GOT3 (cell line): ENCODE measurements around the gene GFRAL.
"Not testable (repeated sequence)": the region's sequence is repeated elsewhere in the genome, so short reads cannot be mapped to it uniquely, and the experiment has no call there.

ENCODE experiments used
- DNase-seq: peaks from one replicate; lab custom pipeline; 2025; ENCODE audit warnings: mixed read lengths; lab: John Stamatoyannopoulos, UW

The GFRAL gene

GRCh38 chr6:55327169-55327568, at the start of gene GFRAL:
Gene GFRAL, plus strand, starts transcription at chr6:55327469. Its CDS starts 86 bp downstream, at chr6:55327555.
- no peak for DNase-seq

GRCh38 chr6:55277646-55278045, 49.6 kb upstream of the GFRAL start:
- no peak for DNase-seq

- DNase-seq = no peak
Measured at GRCh38 chr6:55281215-55281614, 46.1 kb upstream of the GFRAL start.

GRCh38 chr6:55282115-55282514, 45.2 kb upstream of the GFRAL start:
- DNase-seq = no peak

GRCh38 chr6:55286824-55287223, 40.4 kb upstream of the GFRAL start:
- DNase-seq = no peak

GRCh38 chr6:55290736-55291135, 36.5 kb upstream of the GFRAL start:
- no peak for DNase-seq

GRCh38 chr6:55293116-55293515, 34.2 kb upstream of the GFRAL start:
- DNase-seq = no peak

GRCh38 chr6:55297214-55297613, 30.1 kb upstream of the GFRAL start:
- not testable (repeated sequence) for DNase-seq

- no peak for DNase-seq
Measured at GRCh38 chr6:55299286-55299985, 27.8 kb upstream of the GFRAL start.

- no peak for DNase-seq
Measured at GRCh38 chr6:55304747-55305146, 22.5 kb upstream of the GFRAL start.

- DNase-seq = no peak
Measured at GRCh38 chr6:55319961-55320695, 7.1 kb upstream of the GFRAL start.

- no peak for DNase-seq
Measured at GRCh38 chr6:55320696-55321086, 6.6 kb upstream of the GFRAL start.

GRCh38 chr6:55377150-55377549, 49.9 kb downstream of the GFRAL start:
- DNase-seq = no peak

- DNase-seq = no peak
Measured at GRCh38 chr6:55379471-55379870, 52.2 kb downstream of the GFRAL start.

- DNase-seq = no peak
Measured at GRCh38 chr6:55379895-55380294, 52.6 kb downstream of the GFRAL start.

- DNase-seq = no peak
Measured at GRCh38 chr6:55388211-55388610, 60.9 kb downstream of the GFRAL start.

- DNase-seq = no peak
Measured at GRCh38 chr6:55395871-55396270, 68.6 kb downstream of the GFRAL start.

GRCh38 chr6:55397986-55398385, 70.7 kb downstream of the GFRAL start:
- no peak for DNase-seq

- DNase-seq = no peak
Measured at GRCh38 chr6:55399351-55399750, 72.1 kb downstream of the GFRAL start.

- no peak for DNase-seq
Measured at GRCh38 chr6:55405474-55406235, 78.4 kb downstream of the GFRAL start.

- DNase-seq = no peak
Measured at GRCh38 chr6:55410674-55411073, 83.4 kb downstream of the GFRAL start.

GRCh38 chr6:55423933-55424332, 96.7 kb downstream of the GFRAL start:
- DNase-seq = no peak
